Left colon (tissue), 2 donors: ENCODE results near the gene CTAG1A. TPM values are rescaled to one million over a fixed set of nuclear protein-coding genes. Genes with fewer than 3 reads are reported as not detected.
"Not testable (repeated sequence)": the region's sequence is repeated elsewhere in the genome, so short reads cannot be mapped to it uniquely, and the experiment has no call there.

ENCODE experiments used
- ATAC-seq: fragments of 200-7000 bp; cut with Tn5 transposase; one replicate; pipeline ENCODE4 v1.9.1; 2020; ENCODE audit warnings: mild to moderate bottlenecking, moderate library complexity
- DNase-seq, 2 donors: peaks; one replicate each; pipeline ENCODE4 v3.0.0-alpha.2; 2020
- intact Hi-C, 2 donors: fragments of 100-400 bp; cut with DNase I in 1 of 2; cut with micrococcal nuclease in 1 of 2; formaldehyde crosslinking; loops; one replicate each; pipeline versions ENCODE4 v1.11.2 to v1.14.0; 2022; cut with DNase I, micrococcal nuclease
- total RNA-seq, 2 donors: library from RNA; stranded (reverse); fragmentation: NEBNext Ultra II Directional; extraction: Animal tissue kit (Norgen Biotek cat#: 25700); gene quantifications; one replicate each; pipeline ENCODE4 v1.2.1, GENCODE V29; 2021
- donor health status: DM: no; HTN: no; CAD: no.
- donor health status: DM: yes; HTN: yes; CAD: no.

CTAG1A gene
- total RNA-seq, 2 donors from 2014 or later: not detected

- DNase-seq (no peak), ATAC-seq (no peak)
- intact Hi-C loops: no loop called here
Measured at GRCh38 chrX:154603438-154604430, 18.8 kb downstream of the CTAG1A start.

- ATAC-seq (no peak), DNase-seq (no peak)
- intact Hi-C loops: no loop called here
Measured at GRCh38 chrX:154605566-154605965, 20.6 kb downstream of the CTAG1A start.

- intact Hi-C loops: no loop called here
- DNase-seq (no peak), ATAC-seq (no peak)
Measured at GRCh38 chrX:154607370-154607769, 22.4 kb downstream of the CTAG1A start.

- not testable (repeated sequence) for DNase-seq, ATAC-seq
Measured at GRCh38 chrX:154607976-154608375, 23.0 kb downstream of the CTAG1A start.

GRCh38 chrX:154608823-154609222 lies 23.9 kb downstream of the CTAG1A start:
- DNase-seq, ATAC-seq, intact Hi-C loops: not testable (repeated sequence)

More at GRCh38 chrX:154607976-154608375, 23.0 kb downstream of the CTAG1A start:
- intact Hi-C loops: not testable (repeated sequence)

GRCh38 chrX:154611146-154611545 lies 26.2 kb downstream of the CTAG1A start:
- ATAC-seq, intact Hi-C loops, DNase-seq: not testable (repeated sequence)

- intact Hi-C loops, ATAC-seq: not testable (repeated sequence)
Measured at GRCh38 chrX:154613586-154613985, 28.7 kb downstream of the CTAG1A start.

GRCh38 chrX:154619182-154619581 lies 34.2 kb downstream of the CTAG1A start, which contains the start of gene CTAG1B:
CTAG1B (minus strand) TSS chrX:154619282; CDS start chrX:154619218, 64 bp downstream.
- DNase-seq, ATAC-seq, intact Hi-C loops: not testable (repeated sequence)

More at GRCh38 chrX:154613586-154613985, 28.7 kb downstream of the CTAG1A start:
- not testable (repeated sequence) for DNase-seq

- ATAC-seq: peak; percentile 41
- intact Hi-C loops, DNase-seq: not testable (repeated sequence)
Measured at GRCh38 chrX:154620767-154621414, 36.0 kb downstream of the CTAG1A start.

GRCh38 chrX:154628960-154629359 lies 44.0 kb downstream of the CTAG1A start:
- intact Hi-C loops, DNase-seq: not testable (repeated sequence)
- ATAC-seq: peak; percentile 38

- DNase-seq, intact Hi-C loops, ATAC-seq: not testable (repeated sequence)
Measured at GRCh38 chrX:154630949-154631348, 46.0 kb downstream of the CTAG1A start.

GRCh38 chrX:154633661-154634060 lies 48.7 kb downstream of the CTAG1A start:
- ATAC-seq, intact Hi-C loops, DNase-seq: not testable (repeated sequence)

Other genes starting within 250 kb of the CTAG1A start
- gene FLNA, start 210.5 kb upstream of the CTAG1A start, total RNA-seq: 100 to 1,000 TPM in 1 of 2 donors, 10 to 100 TPM in 1; 84.2 to 741 TPM
- 10 to 100 TPM; 31.9 to 33.1 TPM for gene EMD, start 205.8 kb upstream of the CTAG1A start, total RNA-seq
- gene RPL10, start 186.8 kb upstream of the CTAG1A start, total RNA-seq: 1,000 to 10,000 TPM; 2,262 to 2,406 TPM
- gene DNASE1L1, start 175.9 kb upstream of the CTAG1A start, total RNA-seq: 10 to 100 TPM; 23.4 to 26.8 TPM
- gene TAFAZZIN, start 173.6 kb upstream of the CTAG1A start, total RNA-seq: 10 to 100 TPM; 28.8 to 40.8 TPM
- 100 to 1,000 TPM; 100 to 105 TPM for gene ATP6AP1, start 156.5 kb upstream of the CTAG1A start, total RNA-seq
- gene GDI1, start 148.0 kb upstream of the CTAG1A start, total RNA-seq: 10 to 100 TPM; 63.3 to 65.0 TPM
- gene FAM50A, start 141.0 kb upstream of the CTAG1A start, total RNA-seq: 10 to 100 TPM; 44.4 to 56.7 TPM
- 10 to 100 TPM; 48.9 to 68.2 TPM for gene PLXNA3, start 126.9 kb upstream of the CTAG1A start, total RNA-seq
- 10 to 100 TPM in 1 of 2 donors, 1 to 10 TPM in 1; 9.8 to 11.5 TPM for gene LAGE3, start 105.9 kb upstream of the CTAG1A start, total RNA-seq
- 10 to 100 TPM; 30.5 to 34.5 TPM for gene UBL4A, start 98.5 kb upstream of the CTAG1A start, total RNA-seq
- gene SLC10A3, start 94.5 kb upstream of the CTAG1A start, total RNA-seq: 10 to 100 TPM; 23.8 to 30.0 TPM
- gene FAM3A, start 68.9 kb upstream of the CTAG1A start, total RNA-seq: 10 to 100 TPM; 64.3 to 75.0 TPM
- 10 to 100 TPM; 30.5 to 34.2 TPM for gene G6PD, start 38.3 kb upstream of the CTAG1A start, total RNA-seq
- gene IKBKG, start 37.5 kb upstream of the CTAG1A start, total RNA-seq: 10 to 100 TPM; 26.5 to 29.1 TPM
- gene CTAG1B, start 34.1 kb downstream of the CTAG1A start, total RNA-seq: not detected
- not detected for gene CTAG2, start 68.4 kb downstream of the CTAG1A start, total RNA-seq
- gene GAB3, start 165.9 kb downstream of the CTAG1A start, total RNA-seq: 1 to 10 TPM; 1.2 to 2.3 TPM
- gene DKC1, start 177.7 kb downstream of the CTAG1A start, total RNA-seq: 10 to 100 TPM; 25.6 to 41.6 TPM
- gene MPP1, start 220.4 kb downstream of the CTAG1A start, total RNA-seq: 10 to 100 TPM; 24.6 to 26.9 TPM
- not detected for gene SMIM9, start 249.5 kb downstream of the CTAG1A start, total RNA-seq